ENCODE data around the gene CYB5D1.
A peak's percentile ranks its signal among the peaks of the same experiment; 100 is the strongest.

Gene CYB5D1

DNA sequence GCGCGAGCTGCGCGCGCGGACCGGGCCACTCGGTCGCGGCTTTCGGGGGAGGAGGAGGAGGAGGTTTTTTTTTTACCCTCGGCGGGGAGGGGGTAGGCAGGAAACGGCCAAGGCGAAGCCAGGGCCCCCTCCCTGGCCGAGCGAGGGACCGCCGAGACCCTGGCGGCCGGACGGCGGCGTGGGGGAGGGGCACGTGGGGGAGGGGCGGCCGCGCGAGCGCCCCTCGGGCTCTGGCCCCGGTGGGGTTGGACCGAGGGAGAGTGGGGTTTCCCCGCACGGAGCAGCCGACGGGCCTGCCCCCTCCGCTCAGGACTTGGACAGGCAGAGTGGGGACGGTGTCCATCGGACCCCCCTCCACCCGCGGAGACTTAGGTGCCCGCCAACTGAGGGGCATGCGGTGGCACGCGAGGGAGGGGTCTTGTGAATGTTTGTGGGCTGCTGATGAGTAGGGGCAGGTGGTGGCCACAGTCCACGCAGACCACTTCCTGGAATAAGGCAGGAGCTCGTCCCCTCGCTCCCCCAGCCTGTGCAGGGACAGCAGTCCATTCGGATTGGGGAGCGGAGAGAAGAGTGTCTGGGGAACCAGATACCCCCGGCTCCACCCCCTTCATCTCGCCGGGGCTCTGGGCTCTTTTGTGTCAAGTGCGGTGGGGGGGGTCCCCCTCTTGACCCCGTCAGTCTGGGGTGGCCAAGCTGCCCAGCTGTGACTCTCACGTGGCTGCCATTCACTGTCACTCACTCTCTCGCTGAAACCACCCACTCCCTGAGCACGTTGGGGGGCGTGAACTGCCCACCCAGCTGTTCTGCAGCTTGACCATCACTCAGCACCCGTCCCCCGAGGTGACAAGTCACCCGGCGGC, 27.8 kb downstream of the CYB5D1 start:
- peak in 1 of 2 donors; percentile 45 for DNase-seq (ENCODE audit: low read depth in 2 of 2)

DNA sequence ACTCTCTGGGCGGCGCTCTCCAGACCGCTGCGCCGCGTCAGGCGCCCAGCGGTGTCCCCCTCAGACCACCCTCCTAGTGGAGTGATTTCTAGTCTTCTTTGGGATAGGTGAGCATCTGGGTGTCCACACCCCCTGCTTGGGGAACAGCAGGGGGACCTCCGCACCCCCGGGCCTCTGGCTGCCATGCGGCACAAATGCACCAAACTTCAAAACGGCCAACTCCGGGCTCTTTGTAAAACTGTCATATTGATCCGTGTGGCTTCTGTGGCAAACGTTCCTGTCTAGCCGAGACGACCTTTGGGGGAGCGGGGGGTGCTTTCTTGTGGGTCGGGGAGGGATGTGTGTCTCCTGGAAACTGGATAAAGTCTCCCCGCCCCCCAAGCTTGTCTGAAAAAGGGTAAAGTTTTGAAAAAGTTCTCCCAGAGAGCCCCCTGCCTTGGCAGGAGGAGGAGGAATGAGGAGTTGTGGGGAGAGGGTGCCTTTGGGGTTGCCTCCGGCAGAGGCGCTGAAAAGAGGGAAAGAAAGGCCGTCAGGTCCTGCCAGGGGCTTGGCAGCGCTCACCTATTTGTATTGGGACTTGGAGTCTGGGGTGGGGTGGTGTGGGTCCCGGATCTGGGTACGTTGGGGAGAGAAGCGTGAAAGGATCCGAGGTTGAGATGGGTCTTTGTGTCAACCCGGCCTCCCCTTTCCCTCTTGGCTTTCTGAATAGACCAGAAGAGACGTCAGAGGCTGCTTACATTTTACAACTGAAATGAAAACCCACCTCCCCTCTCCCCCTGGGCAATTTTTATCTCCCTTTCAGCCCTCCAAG, 28.6 kb downstream of the CYB5D1 start:
- peak in 1 of 2 donors; percentile 36 for DNase-seq (ENCODE audit: low read depth in 2 of 2)

DNA sequence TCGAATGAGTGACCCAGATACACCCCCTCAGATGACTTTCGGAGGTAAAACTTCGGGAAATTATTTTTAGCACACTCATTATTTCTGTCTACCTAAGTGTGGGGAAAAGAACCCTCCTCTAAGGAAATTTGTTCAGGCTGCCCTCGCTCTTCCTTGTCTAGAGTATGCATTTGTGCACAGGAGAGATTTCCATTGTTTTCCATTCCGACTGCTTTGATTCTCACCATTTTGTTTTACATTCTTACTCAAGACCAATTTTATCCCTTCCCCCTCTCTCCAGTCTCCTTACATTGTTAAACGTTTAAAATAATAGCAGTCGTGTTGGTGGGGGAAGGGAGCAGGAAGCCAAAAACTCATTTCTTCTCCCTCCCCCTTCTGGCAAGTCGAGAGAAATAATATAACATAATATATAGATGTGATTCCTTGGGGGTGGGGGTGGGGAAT, 29.3 kb downstream of the CYB5D1 start:
- no peak for DNase-seq (ENCODE audit: low read depth in 2 of 2)

DNA sequence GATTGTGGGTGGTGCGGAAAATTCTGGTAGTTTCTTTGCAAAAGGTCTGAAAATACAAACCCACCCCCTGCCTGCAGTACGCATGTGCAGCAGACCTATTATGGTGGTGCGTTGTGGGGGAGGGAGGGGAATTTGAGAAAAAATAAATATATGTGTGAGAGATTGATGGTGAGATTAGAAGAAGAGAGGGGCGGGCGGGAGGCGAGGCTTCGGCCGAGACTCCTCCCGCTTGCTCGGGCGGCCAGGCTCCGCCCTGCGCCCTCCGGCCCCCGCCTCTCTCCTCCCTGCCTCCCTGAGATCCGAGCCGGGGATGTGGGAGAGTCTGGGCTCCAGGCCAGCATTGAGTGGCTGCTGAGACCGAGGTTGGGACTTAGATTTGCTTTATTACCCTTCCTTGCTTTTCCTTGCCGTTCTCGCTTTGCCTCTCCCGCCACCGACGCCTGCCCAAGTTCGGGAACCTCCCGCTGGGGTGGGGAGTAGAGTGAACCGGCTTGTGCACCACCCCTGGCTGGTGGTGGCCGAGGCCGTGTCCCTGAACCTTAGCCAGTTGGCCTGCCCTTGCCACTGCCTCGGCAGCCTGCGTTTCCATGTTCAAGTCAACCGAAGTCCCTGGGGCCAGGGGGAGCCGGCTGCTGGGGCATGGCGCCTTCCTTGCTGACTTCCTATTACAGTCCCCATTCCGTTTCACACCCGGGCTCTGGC, 29.8 kb downstream of the CYB5D1 start:
- DNase-seq (ENCODE audit: low read depth in 2 of 2), result peak; percentile 85 to 94

DNA sequence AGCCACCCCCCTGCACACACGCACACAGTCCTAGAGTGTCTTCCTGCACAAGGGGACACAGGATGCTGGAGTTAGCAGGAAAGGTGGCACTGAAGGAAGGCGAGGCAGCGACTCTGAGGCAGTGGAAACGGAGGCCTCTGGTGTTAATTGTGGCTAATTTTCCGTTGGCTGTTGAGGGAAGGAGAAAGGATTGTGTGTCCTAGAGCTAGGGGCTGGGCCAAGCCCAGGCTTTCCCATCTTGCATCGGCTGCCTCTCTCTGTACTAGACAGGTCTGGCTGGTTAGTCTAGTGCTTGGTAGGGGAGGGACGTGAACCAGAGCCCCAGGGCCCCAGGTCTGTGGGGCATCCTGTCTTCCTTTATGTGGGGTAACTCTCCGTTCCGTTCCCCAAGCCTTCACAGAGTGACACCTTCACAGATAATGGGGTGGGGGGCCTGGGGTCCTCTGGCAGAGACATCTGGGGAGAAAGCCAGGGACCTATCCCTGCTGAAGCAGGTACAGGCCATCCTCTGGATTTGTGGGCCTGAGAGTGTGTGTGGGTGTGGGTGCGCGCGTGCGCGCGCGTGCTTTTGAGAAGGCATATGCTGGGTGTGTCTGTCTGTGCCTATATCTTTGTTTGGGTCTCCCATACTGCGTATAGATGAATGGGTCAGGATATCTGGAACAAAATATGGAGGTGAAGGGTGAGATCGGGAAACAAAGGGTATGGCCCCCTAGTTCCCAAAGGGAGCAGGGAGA, 30.5 kb downstream of the CYB5D1 start, which contains the start of gene CHD3:
Gene CHD3, plus strand, starts transcription at position 606 of the 737 bp plus-strand sequence. CDS start 212 bp downstream, outside the sequence.
- DNase-seq (ENCODE audit: low read depth in 2 of 2), result peak in 1 of 2 donors; percentile 19

DNA sequence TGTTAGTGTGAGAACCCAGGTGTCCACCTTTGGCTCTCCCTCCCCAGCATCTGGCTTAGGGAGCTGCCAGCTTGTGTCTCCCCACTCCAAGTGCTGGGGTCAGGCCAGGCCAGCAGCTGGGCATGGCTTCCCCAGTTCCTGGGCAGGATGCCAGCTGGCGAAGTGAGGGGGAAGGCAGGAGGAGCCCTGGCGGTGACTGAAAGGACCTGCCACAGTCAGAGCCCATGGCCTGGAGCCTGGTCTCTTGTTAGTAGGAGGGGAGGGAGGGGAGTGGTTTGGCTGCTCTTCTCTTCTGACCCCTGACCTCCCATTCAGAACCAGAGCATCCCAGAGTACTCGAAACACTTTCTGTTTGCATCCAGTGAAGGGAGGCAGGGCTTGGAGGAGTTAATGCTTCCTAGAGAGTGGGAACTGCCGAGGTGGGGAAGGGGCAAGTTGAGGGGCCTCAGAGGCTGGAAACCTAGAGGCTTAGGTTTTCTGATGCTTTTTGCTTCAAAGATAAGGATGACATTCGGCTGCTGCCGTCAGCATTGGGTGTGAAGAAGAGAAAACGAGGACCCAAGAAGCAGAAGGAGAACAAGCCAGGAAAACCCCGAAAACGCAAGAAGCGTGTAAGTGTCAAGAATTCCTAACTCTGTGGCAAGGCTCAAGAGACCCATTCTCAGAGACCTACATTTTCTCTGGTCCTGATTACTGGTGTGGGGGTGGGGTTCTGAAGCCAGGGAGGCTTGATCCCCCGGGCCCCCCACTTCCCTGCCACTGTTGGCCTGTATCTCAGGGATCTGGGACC, 31.6 kb downstream of the CYB5D1 start:
- no peak for DNase-seq (ENCODE audit: low read depth in 2 of 2)

DNA sequence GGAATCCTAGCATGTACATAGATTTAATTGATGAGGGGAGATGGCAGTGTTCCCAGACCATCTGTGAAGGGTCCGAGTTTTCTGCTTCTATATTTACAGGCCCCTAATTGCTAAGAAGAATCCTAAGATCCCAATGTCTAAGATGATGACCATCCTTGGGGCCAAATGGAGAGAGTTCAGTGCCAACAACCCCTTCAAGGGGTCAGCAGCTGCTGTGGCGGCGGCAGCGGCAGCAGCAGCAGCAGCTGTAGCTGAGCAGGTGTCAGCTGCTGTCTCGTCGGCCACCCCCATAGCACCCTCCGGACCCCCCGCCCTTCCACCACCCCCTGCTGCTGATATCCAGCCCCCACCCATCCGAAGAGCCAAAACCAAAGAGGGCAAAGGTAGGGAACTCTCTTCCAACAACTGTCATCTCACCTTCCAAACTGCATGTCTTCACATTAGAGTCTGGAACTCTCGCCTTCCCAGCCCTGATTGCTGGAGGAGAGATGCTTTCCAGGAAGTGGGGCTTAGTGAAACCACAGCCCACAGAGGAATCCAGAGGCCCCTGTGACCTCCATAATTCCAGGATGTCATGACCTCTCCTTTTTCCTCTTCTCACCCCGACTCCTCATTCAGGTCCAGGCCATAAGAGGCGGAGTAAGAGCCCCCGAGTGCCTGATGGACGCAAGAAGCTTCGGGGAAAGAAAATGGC, 35.5 kb downstream of the CYB5D1 start:
- no peak for DNase-seq (ENCODE audit: low read depth in 2 of 2)

DNA sequence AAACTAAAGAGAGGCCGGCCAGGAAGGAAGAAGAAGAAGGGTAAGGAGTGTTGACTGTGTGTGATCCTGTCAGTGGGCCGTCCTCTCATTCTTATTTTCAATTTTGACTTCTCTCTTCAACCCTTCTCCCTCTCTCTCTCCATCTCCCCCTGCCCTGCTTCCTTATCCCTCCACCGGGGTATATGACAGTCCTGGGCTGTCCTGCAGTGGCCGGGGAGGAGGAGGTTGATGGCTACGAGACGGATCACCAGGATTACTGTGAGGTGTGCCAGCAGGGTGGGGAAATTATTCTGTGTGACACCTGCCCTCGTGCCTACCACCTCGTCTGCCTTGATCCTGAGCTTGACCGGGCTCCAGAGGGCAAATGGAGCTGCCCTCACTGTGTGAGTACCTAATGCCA, 36.4 kb downstream of the CYB5D1 start:
- DNase-seq (ENCODE audit: low read depth in 2 of 2), result no peak

DNA sequence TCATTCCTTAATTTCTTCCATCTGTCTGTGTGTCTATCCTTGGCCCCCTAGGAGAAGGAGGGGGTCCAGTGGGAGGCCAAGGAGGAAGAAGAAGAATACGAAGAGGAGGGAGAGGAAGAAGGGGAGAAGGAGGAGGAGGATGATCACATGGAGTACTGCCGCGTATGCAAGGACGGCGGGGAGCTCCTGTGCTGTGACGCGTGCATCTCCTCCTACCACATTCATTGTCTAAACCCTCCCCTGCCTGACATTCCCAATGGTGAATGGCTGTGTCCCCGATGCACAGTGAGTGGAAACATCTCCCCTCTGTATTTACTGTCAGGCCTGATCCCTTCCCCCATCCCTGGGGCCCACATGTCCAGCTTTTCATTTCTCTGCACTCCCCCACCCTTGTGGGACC, 37.1 kb downstream of the CYB5D1 start:
- DNase-seq (ENCODE audit: low read depth in 2 of 2), result no peak

DNA sequence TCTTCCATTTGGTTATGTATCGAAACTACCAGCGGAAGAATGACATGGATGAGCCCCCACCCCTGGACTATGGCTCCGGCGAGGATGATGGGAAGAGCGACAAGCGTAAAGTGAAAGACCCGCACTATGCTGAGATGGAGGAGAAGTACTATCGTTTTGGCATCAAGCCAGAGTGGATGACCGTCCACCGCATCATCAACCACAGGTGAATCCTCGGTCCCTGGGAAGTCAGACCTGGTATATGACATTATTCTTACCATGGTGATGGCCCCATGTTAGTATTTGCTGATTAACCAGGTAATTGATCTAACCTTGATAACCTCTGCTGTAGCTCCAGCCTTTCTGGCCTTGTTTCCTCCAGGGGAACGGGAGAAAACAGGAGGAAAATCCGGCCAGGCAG, 39.3 kb downstream of the CYB5D1 start:
- DNase-seq (ENCODE audit: low read depth in 2 of 2), result no peak

DNA sequence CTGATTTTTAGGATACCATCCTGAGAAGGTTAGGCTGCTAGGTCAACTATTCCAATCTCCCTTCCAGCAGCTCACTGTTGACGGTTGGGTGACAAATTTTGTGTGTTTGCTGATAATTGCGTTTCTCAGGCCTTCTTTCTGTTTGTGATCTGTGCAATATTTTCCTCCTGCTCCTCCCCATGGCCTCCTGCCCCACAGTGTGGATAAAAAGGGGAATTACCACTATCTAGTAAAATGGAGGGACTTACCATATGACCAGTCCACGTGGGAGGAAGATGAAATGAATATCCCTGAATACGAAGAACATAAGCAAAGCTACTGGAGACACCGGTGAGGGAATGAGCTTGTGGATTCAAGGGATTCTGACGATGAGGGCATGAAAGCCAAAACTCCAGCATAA, 40.0 kb downstream of the CYB5D1 start:
- DNase-seq (ENCODE audit: low read depth in 2 of 2), result no peak

DNA sequence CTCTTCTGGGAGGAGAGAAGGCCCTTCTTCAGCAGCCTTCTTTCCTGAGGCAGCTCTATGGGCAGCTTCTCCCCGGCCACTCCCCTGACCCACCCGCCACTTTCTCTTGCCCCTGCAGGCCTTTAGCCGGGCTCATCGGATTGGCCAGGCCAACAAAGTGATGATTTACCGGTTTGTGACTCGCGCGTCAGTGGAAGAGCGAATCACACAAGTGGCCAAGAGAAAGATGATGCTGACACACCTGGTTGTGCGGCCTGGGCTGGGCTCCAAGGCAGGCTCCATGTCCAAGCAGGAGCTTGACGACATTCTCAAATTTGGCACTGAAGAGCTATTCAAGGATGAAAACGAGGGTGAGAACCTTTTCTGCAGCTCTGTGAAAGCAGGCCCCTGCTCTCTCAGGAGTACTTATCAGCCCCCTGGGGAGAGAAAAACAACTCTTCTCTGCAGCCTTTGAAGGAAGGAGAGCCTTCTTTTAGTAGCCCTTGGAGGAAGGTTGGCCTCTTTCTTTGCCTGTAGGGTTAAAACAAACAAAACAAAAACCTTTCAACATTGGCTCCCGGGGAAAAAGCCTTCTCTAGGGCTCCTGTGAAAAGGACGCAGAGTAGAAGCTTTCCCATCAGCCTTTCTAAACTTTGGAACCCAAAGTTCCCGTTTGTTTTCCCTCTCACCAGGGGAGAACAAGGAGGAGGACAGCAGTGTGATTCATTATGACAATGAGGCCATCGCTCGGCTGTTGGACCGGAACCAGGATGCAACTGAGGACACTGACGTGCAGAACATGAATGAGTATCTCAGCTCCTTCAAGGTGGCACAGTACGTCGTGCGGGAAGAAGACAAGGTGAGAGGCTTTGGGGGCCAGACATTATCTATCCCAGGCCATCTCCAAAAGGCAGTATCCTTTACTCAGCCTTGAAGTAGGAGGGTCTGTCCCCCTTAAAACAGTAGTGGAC, 45.6 kb downstream of the CYB5D1 start:
- no peak for DNase-seq (ENCODE audit: low read depth in 2 of 2)

DNA sequence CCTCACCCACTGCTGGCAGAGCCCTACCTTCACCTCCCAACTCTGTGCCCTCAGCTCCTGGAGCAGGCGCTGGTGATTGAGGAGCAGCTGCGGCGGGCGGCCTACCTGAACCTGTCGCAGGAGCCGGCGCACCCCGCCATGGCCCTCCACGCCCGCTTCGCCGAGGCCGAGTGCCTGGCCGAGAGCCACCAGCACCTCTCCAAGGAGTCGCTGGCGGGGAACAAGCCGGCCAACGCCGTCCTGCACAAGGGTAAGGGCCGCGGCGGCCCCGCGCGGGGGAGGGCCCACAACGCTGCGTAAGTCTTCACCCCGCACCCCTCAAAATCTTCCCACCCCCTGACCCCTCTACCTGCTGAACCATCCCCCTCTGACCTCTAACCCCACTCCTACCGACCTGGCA, 51.3 kb downstream of the CYB5D1 start:
- no peak for DNase-seq (ENCODE audit: low read depth in 2 of 2)

DNA sequence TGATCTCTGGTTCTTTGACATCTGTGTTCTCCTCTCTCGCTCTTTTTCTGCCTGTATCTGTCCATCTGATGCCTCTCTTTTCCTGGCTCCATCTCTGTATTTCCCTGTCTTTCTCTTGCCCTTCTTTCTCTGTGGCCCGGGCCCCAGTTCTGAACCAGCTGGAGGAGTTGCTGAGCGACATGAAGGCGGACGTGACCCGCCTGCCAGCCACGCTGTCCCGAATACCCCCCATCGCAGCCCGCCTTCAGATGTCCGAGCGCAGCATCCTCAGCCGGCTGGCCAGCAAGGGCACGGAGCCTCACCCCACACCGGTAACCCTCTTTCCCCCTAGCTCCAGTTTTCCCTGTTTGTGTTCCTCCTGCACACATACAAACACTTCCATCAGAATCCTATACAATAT, 52.5 kb downstream of the CYB5D1 start:
- DNase-seq (ENCODE audit: low read depth in 2 of 2), result no peak

DNA sequence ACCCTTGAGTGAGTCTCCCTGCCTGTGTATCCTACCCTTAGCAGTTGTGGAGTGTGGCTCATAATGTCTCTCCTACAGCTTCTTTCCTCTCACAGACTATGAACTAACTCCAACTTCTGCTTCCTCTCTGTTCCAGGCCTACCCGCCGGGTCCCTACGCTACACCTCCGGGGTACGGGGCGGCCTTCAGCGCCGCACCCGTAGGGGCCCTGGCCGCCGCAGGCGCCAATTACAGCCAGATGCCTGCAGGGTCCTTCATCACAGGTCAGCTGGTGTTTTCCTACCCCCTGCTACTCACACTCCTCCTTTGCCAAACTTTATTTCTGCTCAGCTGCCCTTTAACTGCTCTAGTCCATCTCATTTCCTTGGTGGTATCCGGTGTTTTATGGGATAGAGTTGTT, 52.9 kb downstream of the CYB5D1 start:
- DNase-seq (ENCODE audit: low read depth in 2 of 2), result no peak

DNA sequence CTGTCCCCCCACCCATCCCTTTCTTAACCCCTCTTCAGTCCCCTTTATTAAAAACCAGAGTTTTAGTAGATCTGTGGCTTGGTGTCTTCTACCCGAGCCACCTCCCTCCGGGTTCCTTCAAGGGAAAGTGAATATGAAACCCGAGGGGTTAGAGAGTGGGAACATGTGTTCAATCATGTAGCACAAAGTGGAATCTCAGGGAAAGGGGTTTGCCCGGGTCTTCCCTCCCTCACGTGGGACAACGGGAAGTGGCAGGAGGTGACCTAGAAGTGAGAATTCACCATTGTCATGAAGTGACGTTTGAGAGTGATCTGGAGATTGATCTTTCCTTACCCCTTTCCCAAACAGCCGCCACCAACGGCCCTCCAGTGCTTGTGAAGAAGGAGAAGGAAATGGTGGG, 53.3 kb downstream of the CYB5D1 start:
- DNase-seq (ENCODE audit: low read depth in 2 of 2), result no peak
